GM18507 (cell line): ENCODE results near the gene LAMA2.

Source experiments
- DNase-seq: peaks from one replicate; pipeline ENCODE4 v3.0.0; 2011; ENCODE audit warnings: low read depth; ENCODE audit not compliant: insufficient read length; ENCODE audit errors: extremely low spot score
- FAIRE-seq: peaks from 2 replicates; lab custom pipeline; 2011; peaks lifted over from hg19 to GRCh38; lab: Jason Lieb, UNC

Gene LAMA2

GRCh38 chr6:129276461-129276860 is 393.5 kb downstream of the LAMA2 start:
- DNase-seq (no peak), FAIRE-seq (no peak)

GRCh38 chr6:129276986-129277385 is 394.0 kb downstream of the LAMA2 start:
- FAIRE-seq (no peak), DNase-seq (no peak)

- DNase-seq (no peak), FAIRE-seq (no peak)
Measured at GRCh38 chr6:129279343-129280292, 396.7 kb downstream of the LAMA2 start.

GRCh38 chr6:129280293-129280644 is 397.3 kb downstream of the LAMA2 start:
- DNase-seq: no peak
- no peak for FAIRE-seq

- DNase-seq (no peak), FAIRE-seq (no peak)
Measured at GRCh38 chr6:129280749-129281148, 397.8 kb downstream of the LAMA2 start.

- no peak for FAIRE-seq
Measured at GRCh38 chr6:129281168-129281796, 398.3 kb downstream of the LAMA2 start.

GRCh38 chr6:129282019-129282418 is 399.1 kb downstream of the LAMA2 start:
- DNase-seq (no peak), FAIRE-seq (no peak)

More at GRCh38 chr6:129281168-129281796, 398.3 kb downstream of the LAMA2 start:
- DNase-seq: no peak

- FAIRE-seq: no peak
- DNase-seq: no peak
Measured at GRCh38 chr6:129284225-129284624, 401.3 kb downstream of the LAMA2 start.

GRCh38 chr6:129287231-129288177 is 404.6 kb downstream of the LAMA2 start:
- FAIRE-seq (no peak), DNase-seq (no peak)

GRCh38 chr6:129289442-129289841 is 406.5 kb downstream of the LAMA2 start:
- DNase-seq (no peak), FAIRE-seq (no peak)

- no peak for FAIRE-seq
- no peak for DNase-seq
Measured at GRCh38 chr6:129292836-129293235, 409.9 kb downstream of the LAMA2 start.

GRCh38 chr6:129297592-129297991 is 414.7 kb downstream of the LAMA2 start:
- DNase-seq (no peak), FAIRE-seq (no peak)

GRCh38 chr6:129302671-129303070 is 419.7 kb downstream of the LAMA2 start:
- DNase-seq (no peak), FAIRE-seq (no peak)

GRCh38 chr6:129306826-129307225 is 423.9 kb downstream of the LAMA2 start:
- FAIRE-seq (no peak), DNase-seq (no peak)

- DNase-seq (no peak), FAIRE-seq (no peak)
Measured at GRCh38 chr6:129307845-129308244, 424.9 kb downstream of the LAMA2 start.

- DNase-seq: no peak
- no peak for FAIRE-seq
Measured at GRCh38 chr6:129309154-129309553, 426.2 kb downstream of the LAMA2 start.

GRCh38 chr6:129312880-129313279 is 429.9 kb downstream of the LAMA2 start:
- no peak for FAIRE-seq
- no peak for DNase-seq

- DNase-seq (no peak), FAIRE-seq (no peak)
Measured at GRCh38 chr6:129314575-129314974, 431.6 kb downstream of the LAMA2 start.

GRCh38 chr6:129317931-129318820 is 435.2 kb downstream of the LAMA2 start:
- DNase-seq (no peak), FAIRE-seq (no peak)
